K562 (cell line): Measurements from ENCODE around the gene SERPINE1. TPM values are rescaled to one million over a fixed set of nuclear protein-coding genes. Genes with fewer than 3 reads are reported as not detected.

Source experiments
- ATAC-seq: fragments of 200-7000 bp; cut with Tn5 transposase; 3 replicates; pipeline ENCODE4 v1.9.1; 2020; ENCODE audit warnings: moderate library complexity
- BruUV-seq: library from RNA; stranded (reverse); fragments of 400-500 nt; replicated peaks from 2 replicates; lab custom pipeline; 2021; lab: Mats Ljungman, UMichigan
- CTCF ChIA-PET: fragments of 300-600 bp; formaldehyde crosslinking; extraction: SDS; loops from one replicate; lab custom pipeline; 2021; ENCODE audit warnings: low intra/inter-chr PET ratio; lab: Yijun Ruan, JAX
- POLR2A ChIA-PET: fragments of 300-600, 350-650 bp; sonication (Branson Sonifier 250); formaldehyde crosslinking; extraction: SDS; loops from one replicate; lab custom pipeline; 2021; ENCODE audit warnings: antibody characterized with exemption, inconsistent platforms; lab: Yijun Ruan, JAX
- DNase-seq, 4 experiments: peaks; one replicate each; pipeline versions ENCODE4 v3.0.0 to v3.0.0-alpha.2; 2011 to 2018; ENCODE audit warnings: low spot score in 3 of 4, mixed read lengths in 3 of 4; ENCODE audit errors: extremely low read depth in 1 of 4
- FAIRE-seq: peaks from 2 replicates; lab custom pipeline; 2011; peaks lifted over from hg19 to GRCh38; lab: Jason Lieb, UNC
- H2AFZ ChIP-seq: 2 replicates; pipeline ENCODE4 v1.6.0; 2011; ENCODE audit warnings: low read depth, low read length, control low read depth, inconsistent platforms
- H3K27ac ChIP-seq: fragments of 200-600 bp; 3 replicates; pipeline ENCODE4 v1.8.0; 2011; ENCODE audit warnings: low read depth, mild to moderate bottlenecking, control low read depth, inconsistent platforms, low read length, moderate library complexity, mixed read lengths; ENCODE audit errors: extremely low read depth
- H3K27me3 ChIP-seq, 2 experiments: fragments of 300-600 bp in 1 of 2; 2 replicates in 1 of 2; 3 replicates in 1 of 2; pipeline versions ENCODE4 v1.6.0 to v1.8.0; 2011; ENCODE audit warnings: inconsistent platforms in 2 of 2, low read length in 2 of 2, mild to moderate bottlenecking in 1 of 2, mixed read lengths in 1 of 2, moderate library complexity in 1 of 2; ENCODE audit not compliant: control insufficient read depth in 2 of 2, insufficient read depth in 2 of 2
- H3K36me3 ChIP-seq: fragments of 300-600 bp; 3 replicates; pipeline ENCODE4 v1.8.0; 2011; ENCODE audit warnings: mild to moderate bottlenecking, low read length, inconsistent platforms; ENCODE audit not compliant: control insufficient read depth, insufficient read depth
- H3K4me1 ChIP-seq, 2 experiments: fragments of 200-600 bp in 1 of 2; replicated peaks in 1 of 2; 2 replicates in 1 of 2; 3 replicates in 1 of 2; pipeline versions ENCODE4 v1.5.1 to v1.8.0; 2011; ENCODE audit warnings: inconsistent platforms in 2 of 2, low read length in 2 of 2, mild to moderate bottlenecking in 1 of 2, mixed read lengths in 1 of 2, moderate library complexity in 1 of 2; ENCODE audit not compliant: control insufficient read depth in 2 of 2, insufficient read depth in 2 of 2
- H3K4me2 ChIP-seq: 2 replicates; pipeline ENCODE4 v1.6.1; 2011; ENCODE audit warnings: low read length, control low read depth, inconsistent platforms, mixed read lengths; ENCODE audit not compliant: insufficient read depth
- H3K4me3 ChIP-seq: fragments of 200-600 bp; sonication (generic), shearing (Covaris generic); 2 replicates; pipeline ENCODE4 v1.5.1; 2016; ENCODE audit warnings: control low read depth, inconsistent platforms
- H3K79me2 ChIP-seq: fragments of 200-600 bp; 3 replicates; pipeline ENCODE4 v1.8.0; 2011; ENCODE audit warnings: low read length, inconsistent platforms; ENCODE audit not compliant: control insufficient read depth, insufficient read depth
- H3K9ac ChIP-seq, 2 experiments: 2 replicates each; pipeline versions ENCODE4 v1.6.0 to v1.6.1; 2011; ENCODE audit warnings: low read depth in 2 of 2, low read length in 2 of 2, control low read depth in 1 of 2, inconsistent platforms in 1 of 2, mild to moderate bottlenecking in 1 of 2, mixed read lengths in 1 of 2; ENCODE audit not compliant: insufficient read depth in 1 of 2
- H3K9me1 ChIP-seq: one replicate; pipeline ENCODE4 v1.6.0; 2011; ENCODE audit warnings: inconsistent platforms, mild to moderate bottlenecking, low read length, moderate library complexity; ENCODE audit not compliant: control insufficient read depth, insufficient read depth
- H3K9me3 ChIP-seq: replicated peaks from 2 replicates; pipeline ENCODE4 v1.5.1; 2011; ENCODE audit warnings: low read depth, low read length, inconsistent platforms; ENCODE audit not compliant: control insufficient read depth, insufficient read depth
- H4K20me1 ChIP-seq: replicated peaks from 2 replicates; pipeline ENCODE4 v1.6.1; 2011; ENCODE audit warnings: low read length, inconsistent platforms, mixed read lengths; ENCODE audit not compliant: control insufficient read depth, insufficient read depth
- CCNT2 ChIP-seq: IDR thresholded peaks from 2 replicates; pipeline ENCODE4 v1.6.1; 2011; ENCODE audit warnings: borderline replicate concordance, low read depth, mild to moderate bottlenecking, moderate library complexity, mixed read lengths, low read length; ENCODE audit not compliant: insufficient read length; ENCODE audit errors: extremely low read depth
- CHCHD3 ChIP-seq: fragments of 250-450 bp; sonication (Bioruptor Pico); IDR thresholded peaks from 2 replicates; pipeline ENCODE4 v2.1.2; 2022; ENCODE audit warnings: mild to moderate bottlenecking
- CHD2 ChIP-seq: IDR thresholded peaks from 2 replicates; pipeline ENCODE4 v1.6.1; 2011; ENCODE audit warnings: low read depth, low read length
- CREB1 ChIP-seq, 2 experiments: sonication (generic) in 1 of 2; formaldehyde crosslinking in 1 of 2; IDR thresholded peaks; 2 replicates each; pipeline versions ENCODE4 v1.6.1 to v1.8.0; 2012 to 2022; ENCODE audit warnings: inconsistent platforms in 1 of 2, mild to moderate bottlenecking in 1 of 2, missing genetic modification reagents in 1 of 2, moderate library complexity in 1 of 2
- E2F3 ChIP-seq: fragments of 250-450 bp; sonication (Bioruptor Pico); IDR thresholded peaks from 2 replicates; pipeline ENCODE4 v1.4.0; 2020; ENCODE audit warnings: mild to moderate bottlenecking
- GABPB1 ChIP-seq: sonication (generic); formaldehyde crosslinking; IDR thresholded peaks from 2 replicates; pipeline ENCODE4 v1.8.0; 2022; ENCODE audit warnings: mild to moderate bottlenecking, missing genetic modification reagents
- HDAC2 ChIP-seq: fragments of 450-650 bp; IDR thresholded peaks from 2 replicates; pipeline ENCODE4 v1.6.1; 2016; ENCODE audit warnings: mild to moderate bottlenecking
- HDAC3 ChIP-seq: fragments of 450-650 bp; IDR thresholded peaks from 2 replicates; pipeline ENCODE4 v1.6.1; 2018; ENCODE audit warnings: borderline replicate concordance, mild to moderate bottlenecking, moderate library complexity; ENCODE audit not compliant: partially characterized antibody
- HLTF ChIP-seq: fragments of 450-650 bp; IDR thresholded peaks from 2 replicates; pipeline ENCODE4 v1.6.1; 2016
- HNRNPK ChIP-seq: fragments of 200-400 bp; formaldehyde crosslinking; IDR thresholded peaks from one replicate; pipeline ENCODE4 v1.6.1; 2018; ENCODE audit warnings: mild to moderate bottlenecking, low read depth, low read length; ENCODE audit not compliant: poor library complexity, severe bottlenecking
- KLF13 ChIP-seq: fragments of 450-650 bp; IDR thresholded peaks from 2 replicates; pipeline ENCODE4 v1.6.1; 2016; ENCODE audit warnings: missing genetic modification characterization, low read depth, mild to moderate bottlenecking, missing compliant biosample characterization, moderate library complexity, borderline replicate concordance
- PHF21A ChIP-seq: fragments of 450-650 bp; IDR thresholded peaks from 2 replicates; pipeline ENCODE4 v1.6.1; 2017; ENCODE audit warnings: low read depth, borderline replicate concordance
- SMARCE1 ChIP-seq: fragments of 450-650 bp; IDR thresholded peaks from 2 replicates; pipeline ENCODE4 v1.7.1; 2016; ENCODE audit warnings: mild to moderate bottlenecking
- ZNF354B ChIP-seq: fragments of 250-450 bp; sonication (Bioruptor Pico); IDR thresholded peaks from 2 replicates; pipeline ENCODE4 v1.4.0; 2020
- WGBS: fragments of 100-300 bp; shearing (Covaris generic); methylation state at CpG from one replicate; pipeline ENCODE4 v1.1.6; 2016; ENCODE audit warnings: low coverage, mixed read lengths; ENCODE audit not compliant: insufficient coverage; ENCODE audit errors: missing lambda C conversion rate; 5-methylcytosine and 5-hydroxymethylcytosine counted together
- in situ Hi-C: fragments of 300-500 bp; cut with MboI; formaldehyde crosslinking; loops from 4 replicates; pipeline ENCODE4 v1.15.0; 2018; ENCODE audit warnings: inconsistent platforms, mixed read lengths
- intact Hi-C: fragments of 100-400 bp; cut with micrococcal nuclease; formaldehyde crosslinking; loops from 2 replicates; pipeline ENCODE4 v1.14.2; 2022
- polyA plus RNA-seq, 8 experiments: library from polyadenylated mRNA; depleted of rRNA in 4 of 8; stranded (reverse) in 5 of 8; unstranded in 3 of 8; fragments of >200 nt; fragmentation: Nextera tagmentation in 2 of 8; fragmentation: Illumina TruSeq in 1 of 8; extraction: Ambion mirVana in 2 of 8; extraction: Trizol in 1 of 8; gene quantifications; 2 replicates each; pipeline versions ENCODE4 v1.2.1 to v1.2.3, GENCODE V29; 2011 to 2014; ENCODE audit warnings: inconsistent platforms in 1 of 8, missing spikeins in 1 of 8
- total RNA-seq, 7 experiments: library from RNA; depleted of rRNA in 6 of 7; stranded (reverse); fragments of >200 nt in 6 of 7; fragmentation: Illumina TruSeq in 2 of 7; extraction: Trizol in 2 of 7; gene quantifications; 2 replicates each; pipeline versions ENCODE4 v1.2.1 to v1.2.3, GENCODE V29; 2011 to 2021; ENCODE audit warnings: low replicate concordance in 1 of 7
- TF ChIP-seq, protein P1 (sequence below): fragments of 450-650 bp; IDR thresholded peaks from 2 replicates; pipeline ENCODE4 v1.6.1; 2017; ENCODE audit warnings: antibody characterized with exemption
- TF ChIP-seq, protein P2 (sequence below): sonication (generic); formaldehyde crosslinking; IDR thresholded peaks from 2 replicates; pipeline ENCODE4 v1.8.0; 2022; ENCODE audit warnings: mild to moderate bottlenecking, low read depth, missing genetic modification reagents
- TF ChIP-seq, protein P3 (sequence below): fragments of 450-650 bp; IDR thresholded peaks from 2 replicates; pipeline ENCODE4 v1.7.0; 2016; ENCODE audit warnings: borderline replicate concordance

Gene SERPINE1
- total and polyA plus RNA-seq, 9 of the 15 experiments (the other 6 are each of a cell fraction or from before 2014, with no cell fraction given): 0.22 to 4.8 (median 0.91) TPM

DNA sequence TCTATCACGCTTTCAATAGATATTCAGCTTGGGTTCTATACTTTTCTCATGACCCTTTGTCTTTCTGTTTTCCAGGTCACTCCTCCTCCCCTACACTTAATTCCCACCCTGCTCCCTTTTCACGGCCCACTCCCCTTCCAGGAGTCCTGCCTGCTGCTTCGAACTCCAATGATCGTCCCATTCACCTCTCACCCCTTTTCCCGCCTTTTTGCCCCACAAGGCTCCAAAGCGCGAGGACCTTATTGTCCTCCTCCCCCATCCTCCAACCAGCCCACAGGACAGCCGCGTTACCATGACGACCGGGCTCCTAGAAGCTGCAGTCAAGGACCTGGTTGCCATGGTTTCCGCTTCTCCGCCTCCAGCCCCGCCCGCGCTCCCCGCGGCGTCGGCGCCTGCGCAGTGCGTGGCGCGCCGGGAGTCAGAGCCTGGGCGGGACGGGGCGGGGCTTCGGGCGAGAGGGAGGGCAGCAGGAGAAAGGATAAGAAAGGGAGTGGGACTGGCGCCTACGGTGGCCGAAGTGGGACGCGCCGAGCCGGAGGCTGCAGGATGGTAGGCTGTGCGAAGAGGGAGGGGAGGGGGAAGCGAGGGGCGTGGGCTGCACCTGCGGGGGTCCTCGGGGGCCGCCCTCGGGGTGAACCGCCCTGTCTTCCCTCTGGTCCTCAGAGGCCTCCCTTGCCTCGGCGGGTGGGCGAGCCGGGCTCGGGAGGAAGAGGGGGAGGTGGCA is 27.2 kb downstream of the SERPINE1 start, which contains the start of gene AP1S1:
TSS of gene AP1S1 (plus strand) at position 508 of the 724 bp plus-strand sequence. CDS start at position 547, 39 bp downstream.
- peak; percentile 99 to 100 (median 100) for DNase-seq
- Histone ChIP-seq H3K4me3 (peak within 1 kb of the TSS; percentile 79), H3K4me2 (peak within 1 kb of the TSS; percentile 67), H3K9me3 (no peaks in the 10 kb centered on the region), H3K9ac (peak within 1 kb of the TSS; percentile 66 to 93), H4K20me1 (no peaks in the 10 kb centered on the region), H3K36me3 (peaks cover 28% of the 10 kb centered on the region; the same call in 2 of the 3 replicates), H3K79me2 (peaks cover 12% of the 10 kb centered on the region), H2AFZ (peak within 1 kb of the TSS; percentile 65), H3K9me1 (no peaks in the 10 kb centered on the region), H3K27ac (peak within 1 kb of the TSS; percentile 49; the same call in 1 of the 3 replicates), H3K27me3 (no peaks in the 10 kb centered on the region), H3K4me1 (peaks cover 20 to 32% of the 10 kb centered on the region in 2 experiments)
- CTCF ChIA-PET: interaction anchor here (0.7 to 0.8 kb wide), 3 partner anchors 10 to 259 kb away, joined by 3 read pairs; partner anchors contain the start of gene ACHE
- peak; percentile 97 for ATAC-seq
- WGBS: 4% methylated on average over 30 of the region's 51 CpGs
- POLR2A ChIA-PET: interaction anchor here (0.6 to 0.7 kb wide), 3 partner anchors 10 to 127 kb away, joined by 3 read pairs; no protein-coding TSS in a partner anchor
- no TSS peak for BruUV-seq
- in situ Hi-C loops: no loop called here
- intact Hi-C loops: no loop called here
- FAIRE-seq: peak; percentile 95
- TF ChIP-seq ZNF354B (CRISPR knock-in tag) (no peak), E2F3 (CRISPR knock-in tag) (peak; percentile 89; the same call in 1 of the 2 replicates), PHF21A (peak; percentile 39; the same call in 1 of the 2 replicates), HNRNPK (peak; percentile 65), CHD2 (0 out of 2 replicates have a peak, but pooled peaks have one; percentile 24), HLTF (peak; percentile 27; the same call in 1 of the 2 replicates), KLF13 (tag) (no peak), CREB1 (IDR thresholded peaks at IDR 0.05) (no peak), CREB1 (CRISPR knock-in tag; IDR thresholded peaks at IDR 0.05) (peak; percentile 59; the same call in 1 of the 2 replicates), HDAC3 (no peak), GABPB1 (CRISPR knock-in tag) (peak; percentile 55; the same call in 1 of the 2 replicates), CHCHD3 (CRISPR knock-in tag) (no peak), HDAC2 (peak; percentile 85; the same call in 1 of the 2 replicates), SMARCE1 (no peak), CCNT2 (peak; percentile 84)
- TF ChIP-seq, protein P1, sequence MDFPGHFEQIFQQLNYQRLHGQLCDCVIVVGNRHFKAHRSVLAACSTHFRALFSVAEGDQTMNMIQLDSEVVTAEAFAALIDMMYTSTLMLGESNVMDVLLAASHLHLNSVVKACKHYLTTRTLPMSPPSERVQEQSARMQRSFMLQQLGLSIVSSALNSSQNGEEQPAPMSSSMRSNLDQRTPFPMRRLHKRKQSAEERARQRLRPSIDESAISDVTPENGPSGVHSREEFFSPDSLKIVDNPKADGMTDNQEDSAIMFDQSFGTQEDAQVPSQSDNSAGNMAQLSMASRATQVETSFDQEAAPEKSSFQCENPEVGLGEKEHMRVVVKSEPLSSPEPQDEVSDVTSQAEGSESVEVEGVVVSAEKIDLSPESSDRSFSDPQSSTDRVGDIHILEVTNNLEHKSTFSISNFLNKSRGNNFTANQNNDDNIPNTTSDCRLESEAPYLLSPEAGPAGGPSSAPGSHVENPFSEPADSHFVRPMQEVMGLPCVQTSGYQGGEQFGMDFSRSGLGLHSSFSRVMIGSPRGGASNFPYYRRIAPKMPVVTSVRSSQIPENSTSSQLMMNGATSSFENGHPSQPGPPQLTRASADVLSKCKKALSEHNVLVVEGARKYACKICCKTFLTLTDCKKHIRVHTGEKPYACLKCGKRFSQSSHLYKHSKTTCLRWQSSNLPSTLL: 0 out of 2 replicates have a peak, but pooled peaks have one; percentile 14
- TF ChIP-seq, protein P2, sequence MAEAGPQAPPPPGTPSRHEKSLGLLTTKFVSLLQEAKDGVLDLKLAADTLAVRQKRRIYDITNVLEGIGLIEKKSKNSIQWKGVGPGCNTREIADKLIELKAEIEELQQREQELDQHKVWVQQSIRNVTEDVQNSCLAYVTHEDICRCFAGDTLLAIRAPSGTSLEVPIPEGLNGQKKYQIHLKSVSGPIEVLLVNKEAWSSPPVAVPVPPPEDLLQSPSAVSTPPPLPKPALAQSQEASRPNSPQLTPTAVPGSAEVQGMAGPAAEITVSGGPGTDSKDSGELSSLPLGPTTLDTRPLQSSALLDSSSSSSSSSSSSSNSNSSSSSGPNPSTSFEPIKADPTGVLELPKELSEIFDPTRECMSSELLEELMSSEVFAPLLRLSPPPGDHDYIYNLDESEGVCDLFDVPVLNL (CRISPR knock-in tag): peak; percentile 66; the same call in 1 of the 2 replicates
- TF ChIP-seq, protein P3, sequence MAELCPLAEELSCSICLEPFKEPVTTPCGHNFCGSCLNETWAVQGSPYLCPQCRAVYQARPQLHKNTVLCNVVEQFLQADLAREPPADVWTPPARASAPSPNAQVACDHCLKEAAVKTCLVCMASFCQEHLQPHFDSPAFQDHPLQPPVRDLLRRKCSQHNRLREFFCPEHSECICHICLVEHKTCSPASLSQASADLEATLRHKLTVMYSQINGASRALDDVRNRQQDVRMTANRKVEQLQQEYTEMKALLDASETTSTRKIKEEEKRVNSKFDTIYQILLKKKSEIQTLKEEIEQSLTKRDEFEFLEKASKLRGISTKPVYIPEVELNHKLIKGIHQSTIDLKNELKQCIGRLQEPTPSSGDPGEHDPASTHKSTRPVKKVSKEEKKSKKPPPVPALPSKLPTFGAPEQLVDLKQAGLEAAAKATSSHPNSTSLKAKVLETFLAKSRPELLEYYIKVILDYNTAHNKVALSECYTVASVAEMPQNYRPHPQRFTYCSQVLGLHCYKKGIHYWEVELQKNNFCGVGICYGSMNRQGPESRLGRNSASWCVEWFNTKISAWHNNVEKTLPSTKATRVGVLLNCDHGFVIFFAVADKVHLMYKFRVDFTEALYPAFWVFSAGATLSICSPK: no peak
